Stimulated activated CD4-positive, alpha-beta T cell treated with anti-CD3 and anti-CD28 coated beads, Interleukin-4, amount 100 ng/mL, for 4 hours (primary cell): ENCODE data around the gene LAMA3.
A peak's percentile ranks its signal among the peaks of the same experiment; 100 is the strongest.

Experiments used
- DNase-seq, 2 experiments: peaks; one replicate each; pipeline ENCODE4 v3.0.0-alpha.2; 2020

The LAMA3 gene

GRCh38 chr18:23671564-23671963, 17.7 kb upstream of the LAMA3 start:
- DNase-seq = no peak

GRCh38 chr18:23673725-23674124, 15.5 kb upstream of the LAMA3 start:
- DNase-seq = no peak

- DNase-seq = no peak
Observed at GRCh38 chr18:23675236-23675635, 14.0 kb upstream of the LAMA3 start.

GRCh38 chr18:23675896-23676295, 13.4 kb upstream of the LAMA3 start:
- DNase-seq = no peak

GRCh38 chr18:23682045-23682444, 7.2 kb upstream of the LAMA3 start:
- no peak for DNase-seq

GRCh38 chr18:23682472-23682871, 6.8 kb upstream of the LAMA3 start:
- DNase-seq = no peak

GRCh38 chr18:23683155-23683554, 6.1 kb upstream of the LAMA3 start:
- no peak for DNase-seq

GRCh38 chr18:23683671-23684070, 5.6 kb upstream of the LAMA3 start:
- no peak for DNase-seq

- DNase-seq = no peak
Observed at GRCh38 chr18:23684515-23685197, 4.6 kb upstream of the LAMA3 start.

GRCh38 chr18:23688528-23688927, 725 bp upstream of the LAMA3 start:
- no peak for DNase-seq

GRCh38 chr18:23689616-23690504, 607 bp downstream of the LAMA3 start:
- peak in 1 of 2 experiments; percentile 20 for DNase-seq

GRCh38 chr18:23690505-23691068, 1.3 kb downstream of the LAMA3 start:
- no peak for DNase-seq

GRCh38 chr18:23693846-23694245, 4.6 kb downstream of the LAMA3 start:
- no peak for DNase-seq

- DNase-seq = no peak
Observed at GRCh38 chr18:23694637-23695430, 5.6 kb downstream of the LAMA3 start.

GRCh38 chr18:23701017-23701416, 11.8 kb downstream of the LAMA3 start:
- no peak for DNase-seq

- DNase-seq = no peak
Observed at GRCh38 chr18:23701544-23702064, 12.4 kb downstream of the LAMA3 start.

- no peak for DNase-seq
Observed at GRCh38 chr18:23702606-23703005, 13.4 kb downstream of the LAMA3 start.

GRCh38 chr18:23703057-23703986, 14.1 kb downstream of the LAMA3 start:
- no peak for DNase-seq

- DNase-seq = no peak
Observed at GRCh38 chr18:23703987-23704384, 14.7 kb downstream of the LAMA3 start.

- no peak for DNase-seq
Observed at GRCh38 chr18:23704806-23705205, 15.6 kb downstream of the LAMA3 start.

GRCh38 chr18:23706971-23707640, 17.9 kb downstream of the LAMA3 start:
- DNase-seq = no peak
